HCT116 (cell line): ENCODE data around the gene RPL22L1. TPM values are rescaled to one million over a fixed set of nuclear protein-coding genes. Genes with fewer than 3 reads are reported as not detected.

Experiments used
- ATAC-seq: fragments of 200-7000 bp; cut with Tn5 transposase; 2 replicates; pipeline ENCODE4 v1.9.1; 2020; ENCODE audit warnings: mild to moderate bottlenecking, moderate library complexity
- BruUV-seq: library from RNA; stranded (reverse); fragments of 400-500 nt; replicated peaks from 2 replicates; lab custom pipeline; 2021; lab: Mats Ljungman, UMichigan
- CTCF ChIA-PET: fragments of 300-600 bp; sonication (Branson Sonifier 250); formaldehyde crosslinking; loops from one replicate; lab custom pipeline; 2021; ENCODE audit warnings: antibody characterized with exemption; lab: Charles Lee
- POLR2A ChIA-PET: fragments of 300-600, 350-600 bp; sonication (Branson Sonifier 250); formaldehyde crosslinking; loops from one replicate; lab custom pipeline; 2021; ENCODE audit warnings: antibody characterized with exemption; lab: Charles Lee
- RAD21 ChIA-PET, 2 experiments: fragments of 300-600 bp; sonication (Branson Sonifier 250); formaldehyde crosslinking; loops; one replicate each; lab custom pipeline; 2023; ENCODE audit warnings: low total read pairs in 2 of 2; ENCODE audit not compliant: uncharacterized antibody in 2 of 2, unreplicated experiment in 2 of 2, low non-redundant PET in 1 of 2; lab: Charles Lee
- DNase-seq: peaks from one replicate; pipeline ENCODE4 v3.0.0-alpha.2; 2010; ENCODE audit warnings: low read depth, low spot score
- H2AFZ ChIP-seq: fragments of 200-600 bp; shearing (Covaris generic), sonication (generic); 2 replicates; pipeline ENCODE4 v1.6.1; 2017; ENCODE audit warnings: low read depth, mixed run types, mixed read lengths, antibody characterized with exemption, low read length; ENCODE audit not compliant: poor library complexity, severe bottlenecking
- H3K27ac ChIP-seq: 2 replicates; pipeline ENCODE4 v1.5.1; 2012; ENCODE audit warnings: low read depth, low read length
- H3K27me3 ChIP-seq: fragments of 200-600 bp; sonication (generic); 2 replicates; pipeline ENCODE4 v1.6.1; 2016; ENCODE audit warnings: mixed run types, low read length, mixed read lengths; ENCODE audit not compliant: insufficient read depth
- H3K36me3 ChIP-seq, 2 experiments: fragments of 200-500 bp in 1 of 2; fragments of 200-600 bp in 1 of 2; sonication (Bioruptor generic) in 1 of 2; sonication (generic) in 1 of 2; 2 replicates each; pipeline versions ENCODE4 v1.5.1 to v1.6.1; 2014 to 2016; ENCODE audit warnings: low read length in 2 of 2, inconsistent platforms in 1 of 2, mixed read lengths in 1 of 2, mixed run types in 1 of 2; ENCODE audit not compliant: insufficient read depth in 2 of 2, control insufficient read depth in 1 of 2
- H3K4me1 ChIP-seq, 2 experiments: fragments of 200-600 bp in 1 of 2; sonication (generic) in 1 of 2; 2 replicates each; pipeline versions ENCODE4 v1.5.1 to v1.6.1; 2012 to 2017; ENCODE audit warnings: low read length in 2 of 2, inconsistent platforms in 1 of 2, mild to moderate bottlenecking in 1 of 2, mixed read lengths in 1 of 2, mixed run types in 1 of 2, moderate library complexity in 1 of 2; ENCODE audit not compliant: insufficient read depth in 2 of 2, control insufficient read depth in 1 of 2
- H3K4me2 ChIP-seq: fragments of 200-600 bp; sonication (generic); 2 replicates; pipeline ENCODE4 v1.6.1; 2017; ENCODE audit warnings: mixed run types, low read length, mixed read lengths
- H3K4me3 ChIP-seq, 2 experiments: fragments of 200-600 bp in 1 of 2; sonication (generic) in 1 of 2; replicated peaks in 1 of 2; 2 replicates each; pipeline ENCODE4 v1.5.1; 2011 to 2016; ENCODE audit warnings: low read length in 2 of 2, control low read depth in 1 of 2, low read depth in 1 of 2, mild to moderate bottlenecking in 1 of 2, mixed read lengths in 1 of 2, mixed run types in 1 of 2
- H3K79me2 ChIP-seq: fragments of 200-600 bp; sonication (generic); 2 replicates; pipeline ENCODE4 v1.6.1; 2017; ENCODE audit warnings: mild to moderate bottlenecking, mixed run types, low read length, moderate library complexity, mixed read lengths; ENCODE audit not compliant: insufficient read depth
- H3K9ac ChIP-seq: fragments of 200-600 bp; sonication (generic); 2 replicates; pipeline ENCODE4 v1.6.1; 2016; ENCODE audit warnings: low read length, mixed read lengths
- H3K9me2 ChIP-seq: fragments of 200-600 bp; sonication (generic), shearing (Covaris generic); 2 replicates; pipeline ENCODE4 v1.6.1; 2017; ENCODE audit warnings: mixed run types, mild to moderate bottlenecking, moderate library complexity; ENCODE audit not compliant: insufficient read depth
- H3K9me3 ChIP-seq, 2 experiments: fragments of 200-500 bp in 1 of 2; fragments of 200-600 bp in 1 of 2; sonication (Bioruptor generic) in 1 of 2; sonication (generic) in 1 of 2; 2 replicates each; pipeline ENCODE4 v1.6.1; 2014 to 2017; ENCODE audit warnings: low read length in 2 of 2, mixed read lengths in 2 of 2, inconsistent platforms in 1 of 2, low read depth in 1 of 2, mild to moderate bottlenecking in 1 of 2, mixed run types in 1 of 2, moderate library complexity in 1 of 2; ENCODE audit not compliant: control insufficient read depth in 1 of 2, insufficient read depth in 1 of 2
- H4K20me1 ChIP-seq: fragments of 200-600 bp; sonication (generic), shearing (Covaris generic); 2 replicates; pipeline ENCODE4 v1.6.1; 2017; ENCODE audit warnings: mixed run types, mild to moderate bottlenecking, moderate library complexity; ENCODE audit not compliant: insufficient read depth
- CBX3 ChIP-seq: IDR thresholded peaks from 2 replicates; pipeline ENCODE4 v1.6.1; 2012; ENCODE audit warnings: low read depth
- RAD21 ChIP-seq: IDR thresholded peaks from 2 replicates; pipeline ENCODE4 v1.6.1; 2012; ENCODE audit warnings: low read depth, mild to moderate bottlenecking
- YY1 ChIP-seq: IDR thresholded peaks from 2 replicates; pipeline ENCODE4 v1.6.1; 2011; ENCODE audit warnings: low read length, low read depth, moderate library complexity, mild to moderate bottlenecking; ENCODE audit not compliant: insufficient replicate concordance; ENCODE audit errors: extremely low read depth
- ZBTB33 ChIP-seq: IDR thresholded peaks from 2 replicates; pipeline ENCODE4 v1.6.1; 2011; ENCODE audit warnings: mild to moderate bottlenecking, low read length, moderate library complexity; ENCODE audit not compliant: insufficient replicate concordance; ENCODE audit errors: extremely low read depth
- intact Hi-C: fragments of 100-400 bp; cut with micrococcal nuclease; formaldehyde crosslinking; loops from 2 replicates; pipeline ENCODE4 v1.10.0; 2022
- total RNA-seq: library from RNA; stranded (reverse); gene quantifications from one replicate; pipeline ENCODE4 v1.2.1, GENCODE V29; 2021; ENCODE audit not compliant: unreplicated experiment
- TF ChIP-seq, protein P1 (sequence below): IDR thresholded peaks from 2 replicates; pipeline ENCODE4 v1.6.1; 2012

The RPL22L1 gene
- total RNA-seq, 1 experiment from 2014 or later = 492 TPM

DNA sequence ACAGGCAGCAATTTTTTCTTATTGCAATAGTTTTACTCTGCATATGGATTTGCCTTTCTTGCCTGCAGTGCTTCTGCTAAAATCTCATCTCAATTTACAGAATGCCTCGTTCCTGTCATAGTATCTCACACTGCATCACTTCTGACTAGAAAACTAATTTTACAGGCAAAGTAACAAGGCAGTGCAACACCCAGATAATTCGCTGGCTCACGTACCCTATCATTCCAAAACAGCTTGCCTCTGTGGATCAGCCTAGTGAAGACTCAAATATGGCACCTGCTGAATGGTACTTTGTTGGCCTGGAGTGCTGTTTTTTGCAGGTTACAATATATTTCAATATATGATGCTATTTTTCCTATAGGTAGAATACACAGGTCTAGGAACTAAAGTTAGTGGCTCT is 33.1 kb upstream of the RPL22L1 start:
- no peak overlapping the region for H3K4me2 ChIP-seq
- no peaks in the 10 kb centered on the region for H3K27me3 ChIP-seq
- H3K27ac ChIP-seq = no peak overlapping the region
- no peaks in the 10 kb centered on the region for H3K36me3 ChIP-seq
- H4K20me1 ChIP-seq = no peaks in the 10 kb centered on the region
- no TSS peak for BruUV-seq
- peaks cover 4 to 9% of the 10 kb centered on the region in 2 experiments; a peak in 3 of 4 replicates for H3K4me1 ChIP-seq
- no peaks in the 10 kb centered on the region for H3K9me2 ChIP-seq
- H3K9me3 ChIP-seq = no peaks in the 10 kb centered on the region
- POLR2A ChIA-PET = no interaction called here
- H3K4me3 ChIP-seq = no peak overlapping the region
- CTCF ChIA-PET = no interaction called here
- no peak overlapping the region for H2AFZ ChIP-seq
- no peaks in the 10 kb centered on the region for H3K79me2 ChIP-seq
- TF ChIP-seq ZBTB33 = no peak
- RAD21 ChIA-PET = no interaction called here
- no peak for ATAC-seq
- intact Hi-C loops = no loop called here
- no peak for DNase-seq
- H3K9ac ChIP-seq = no peak overlapping the region

DNA sequence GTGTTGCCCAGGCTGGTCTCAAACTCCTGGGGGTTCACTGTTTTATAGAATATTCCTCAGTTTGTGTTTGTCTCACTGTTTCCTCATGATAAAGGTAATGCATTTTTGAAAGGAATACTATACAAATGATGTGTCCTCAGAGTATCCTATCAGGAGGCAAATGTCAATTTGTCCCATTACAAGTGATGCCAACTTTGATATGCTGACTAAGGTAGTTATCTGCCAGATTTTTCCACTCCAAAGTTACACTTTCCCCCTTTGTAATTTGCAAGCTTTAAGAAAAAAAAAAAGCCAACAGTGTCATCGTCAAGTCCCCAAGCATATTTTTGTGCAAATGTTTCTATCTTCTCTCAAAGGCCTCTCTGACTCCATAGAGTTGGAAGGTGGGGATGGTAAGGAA is 29.5 kb upstream of the RPL22L1 start:
- DNase-seq (no peak), ATAC-seq (no peak)
- Histone ChIP-seq H3K9ac (no peak overlapping the region), H3K79me2 (no peaks in the 10 kb centered on the region), H2AFZ (no peak overlapping the region), H3K27me3 (no peaks in the 10 kb centered on the region), H3K36me3 (0 out of 4 replicates have a peak, but pooled peaks cover 0 to 5% of the 10 kb centered on the region in 2 experiments), H3K4me3 (no peak overlapping the region), H3K27ac (no peak overlapping the region), H3K4me2 (no peak overlapping the region), H3K4me1 (no peaks in the 10 kb centered on the region), H4K20me1 (no peaks in the 10 kb centered on the region), H3K9me2 (no peaks in the 10 kb centered on the region), H3K9me3 (no peaks in the 10 kb centered on the region)
- ChIA-PET RAD21 (no interaction called here), POLR2A (no interaction called here), CTCF (no interaction called here)
- no TSS peak for BruUV-seq
- TF ChIP-seq YY1 (no peak), CBX3 (no peak), RAD21 (no peak)
- TF ChIP-seq, protein P1, sequence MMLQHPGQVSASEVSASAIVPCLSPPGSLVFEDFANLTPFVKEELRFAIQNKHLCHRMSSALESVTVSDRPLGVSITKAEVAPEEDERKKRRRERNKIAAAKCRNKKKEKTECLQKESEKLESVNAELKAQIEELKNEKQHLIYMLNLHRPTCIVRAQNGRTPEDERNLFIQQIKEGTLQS = no peak
- intact Hi-C loops = no loop called here
